GM21367 (cell line): Measurements from ENCODE around the gene EGFLAM.

Experiments
- ATAC-seq: cut with Tn5 transposase; IDR thresholded peaks from one replicate; pipeline ENCODE4 v1.9.1; 2021; ENCODE audit not compliant: unreplicated experiment

Gene EGFLAM

DNA sequence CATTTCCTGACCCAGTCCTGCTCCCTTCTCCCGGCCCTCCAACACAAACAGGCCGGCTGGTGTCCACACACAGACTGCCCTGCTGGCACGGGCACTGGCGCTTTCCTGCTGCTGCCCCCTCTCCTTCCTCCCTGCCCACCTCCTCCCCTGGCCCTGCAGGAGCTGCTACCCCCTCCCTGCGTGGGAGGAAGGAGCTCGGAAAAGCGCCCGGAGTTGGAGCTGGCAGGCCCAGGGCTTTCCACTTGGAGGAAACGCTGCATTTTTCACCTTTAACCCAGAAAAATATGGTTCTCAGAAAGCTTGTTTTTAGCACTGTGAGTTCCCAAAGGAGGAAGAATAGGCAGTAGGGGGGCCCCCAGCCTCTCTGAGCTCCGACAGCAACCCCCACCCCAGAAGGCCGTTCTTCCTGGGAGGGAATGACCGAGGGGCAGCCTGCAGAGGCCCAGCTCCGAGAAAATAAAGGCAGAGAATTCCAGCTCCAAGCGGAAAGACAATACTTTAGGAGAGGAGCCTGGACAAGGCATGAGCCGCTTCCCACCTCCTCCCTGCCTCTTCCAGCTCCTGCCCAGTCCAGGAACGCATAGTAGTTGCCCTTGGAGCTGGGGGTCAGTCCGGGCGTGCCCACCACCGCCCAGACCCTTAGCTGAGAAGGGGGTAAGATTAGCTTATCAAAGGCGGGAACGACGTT is 209.1 kb downstream of the EGFLAM start:
- no peak for ATAC-seq

DNA sequence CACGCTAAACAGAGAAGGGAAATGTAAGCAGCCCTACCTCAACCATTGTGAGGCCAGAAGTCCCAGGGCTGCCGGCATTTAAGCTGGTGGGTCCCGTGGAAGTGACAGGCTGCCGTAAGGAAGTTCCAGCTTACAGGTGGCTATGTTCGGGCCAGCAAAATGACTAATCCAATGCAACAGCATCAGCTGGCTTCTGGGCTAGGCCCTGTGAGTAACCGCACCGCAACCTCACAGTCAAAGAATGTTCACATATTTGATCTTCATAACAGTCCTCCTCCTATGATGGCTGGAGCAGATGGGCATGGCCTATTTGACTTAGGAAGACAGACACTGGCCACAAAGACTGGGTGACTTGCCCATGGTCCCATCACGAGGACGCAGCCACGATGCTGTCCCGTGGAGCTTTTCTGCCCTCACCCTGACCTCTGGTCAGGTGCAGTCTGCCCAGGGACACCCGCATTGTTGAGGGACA is 209.9 kb downstream of the EGFLAM start:
- no peak for ATAC-seq

DNA sequence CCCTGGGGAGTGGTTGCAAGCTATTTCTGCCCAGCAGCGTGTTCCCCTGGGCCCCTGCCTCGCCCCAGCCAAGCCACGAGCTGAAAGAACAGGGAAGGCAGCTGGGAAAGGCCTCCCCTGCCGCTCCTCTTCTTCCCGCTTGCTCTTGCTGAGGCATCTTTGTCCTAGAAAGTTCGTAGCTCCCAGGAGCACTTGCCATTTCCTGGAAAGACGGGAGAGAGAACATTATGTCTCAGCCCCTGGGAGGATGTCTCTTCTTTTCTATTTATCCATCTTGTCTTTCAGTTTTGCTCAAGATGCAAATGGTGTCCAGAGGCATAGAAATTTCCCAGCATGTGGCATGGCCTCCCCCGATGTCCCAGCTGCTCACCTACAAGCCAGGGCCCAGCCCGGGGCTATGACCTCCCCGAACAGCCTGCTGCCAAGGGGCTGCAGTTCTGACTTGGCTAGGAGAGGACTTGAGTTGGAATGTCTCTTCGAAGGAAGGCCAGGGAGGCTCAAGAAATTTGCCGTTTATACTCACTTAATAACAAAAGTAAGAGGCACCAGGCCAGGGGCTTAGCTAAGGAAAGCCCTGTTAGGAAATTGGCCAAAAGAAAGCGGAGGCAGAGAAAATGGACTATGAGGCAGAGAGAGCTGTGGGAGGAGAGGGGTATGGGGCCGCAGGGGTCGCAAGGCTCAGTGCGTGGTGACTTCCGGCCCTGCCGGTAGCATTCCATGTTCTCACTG is 210.8 kb downstream of the EGFLAM start:
- no peak for ATAC-seq

DNA sequence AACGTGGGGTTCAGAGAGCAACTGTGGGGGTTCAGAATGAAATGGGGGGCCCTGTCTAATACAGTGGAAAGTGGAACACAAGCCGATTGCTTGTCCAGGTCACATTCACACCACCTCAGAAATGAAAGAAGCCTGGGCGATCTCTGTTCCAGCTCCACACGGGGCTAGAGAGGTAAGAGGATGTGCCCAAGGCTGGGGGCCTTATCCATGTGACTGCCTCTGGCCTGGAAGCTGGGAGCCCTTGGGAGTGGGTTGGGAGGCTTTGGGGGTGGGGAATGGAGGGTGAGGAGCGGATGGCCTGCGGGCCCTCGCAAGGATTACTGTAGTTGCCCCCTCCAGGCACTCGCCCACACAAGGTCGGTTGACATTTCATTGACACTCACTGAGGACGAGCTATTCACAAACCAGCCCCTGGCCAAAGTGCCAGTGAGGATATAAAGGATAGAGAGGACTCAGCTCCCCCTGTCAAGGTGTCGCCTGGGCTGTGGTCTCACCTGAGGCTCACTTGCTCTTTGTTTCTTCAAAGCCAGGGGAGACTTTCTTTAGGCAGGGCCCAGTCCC is 211.4 kb downstream of the EGFLAM start:
- ATAC-seq: no peak

DNA sequence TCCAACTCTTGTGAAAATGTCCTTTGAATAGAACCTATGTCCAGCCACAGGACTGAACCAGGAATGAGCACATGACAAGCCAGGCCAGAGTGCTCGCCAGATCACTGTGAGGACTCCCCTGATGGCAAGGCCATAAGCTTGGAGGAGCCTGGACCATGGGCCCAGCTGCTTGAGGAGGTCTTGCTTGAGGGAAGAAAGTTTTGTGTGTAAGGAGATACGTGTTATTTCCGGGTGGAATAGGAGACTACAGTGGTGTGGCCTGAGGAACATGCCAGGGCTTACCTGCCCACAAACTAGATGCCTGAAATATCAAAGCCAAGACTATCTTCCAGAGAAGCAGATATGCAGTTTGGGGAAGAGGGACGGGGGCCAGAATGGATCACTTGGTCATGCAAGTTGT is 213.3 kb downstream of the EGFLAM start:
- ATAC-seq: no peak

DNA sequence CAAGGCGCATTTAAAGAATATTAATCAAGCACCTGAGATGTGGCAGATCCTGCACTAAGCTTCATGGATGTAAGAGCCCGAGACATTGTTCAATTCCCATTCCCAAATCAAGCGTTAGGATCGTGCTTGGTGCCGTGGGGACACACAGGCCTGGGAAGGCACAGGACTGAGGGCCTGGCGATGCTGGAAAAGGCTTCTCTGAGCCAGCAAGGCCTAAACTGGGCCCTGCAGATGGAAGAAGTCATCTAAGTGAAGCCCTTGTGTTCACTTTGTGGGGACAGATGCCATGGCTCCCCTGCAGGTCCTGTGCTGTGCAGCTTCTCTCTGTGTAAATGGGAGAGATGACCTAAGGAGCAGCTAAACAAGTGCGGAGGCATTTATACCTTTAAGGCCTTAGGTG is 214.2 kb downstream of the EGFLAM start:
- no peak for ATAC-seq

DNA sequence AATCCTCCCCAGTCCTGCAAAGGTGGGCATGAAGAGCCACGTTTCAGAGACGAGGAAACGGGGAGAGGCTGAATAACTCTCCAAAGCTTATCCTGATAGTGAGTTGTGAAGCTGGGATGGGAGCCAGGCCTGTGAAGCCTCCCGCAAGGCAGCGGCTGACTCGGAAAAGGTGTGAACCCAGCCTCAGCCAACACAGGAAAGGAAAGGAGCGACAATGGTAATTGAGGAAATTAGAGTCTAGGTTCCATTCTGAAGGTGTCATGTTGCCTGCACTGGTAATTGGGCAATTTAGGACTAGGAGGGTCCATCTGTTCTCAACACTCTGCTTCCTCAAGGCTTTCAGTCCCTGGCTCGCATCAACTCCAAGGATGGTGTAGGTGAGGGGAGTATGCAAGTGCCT is 214.6 kb downstream of the EGFLAM start:
- ATAC-seq: no peak

DNA sequence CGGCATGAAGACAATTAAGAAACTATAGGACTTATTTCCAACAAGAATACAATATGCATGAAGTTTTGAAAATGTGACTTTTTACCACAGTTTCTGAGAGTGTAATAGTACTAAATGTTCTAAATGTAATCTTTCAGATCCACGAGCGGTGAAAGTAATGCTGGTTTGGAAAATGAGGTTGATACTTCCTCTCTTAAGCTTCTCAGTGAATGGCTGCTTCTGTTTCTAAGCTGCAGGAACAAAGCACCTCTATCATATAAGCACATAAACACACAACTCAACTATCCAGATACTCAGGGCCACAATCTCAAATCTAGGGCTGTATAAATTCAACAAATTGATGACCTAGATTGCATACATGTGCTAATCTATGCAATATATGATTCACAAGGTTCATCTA is 219.8 kb downstream of the EGFLAM start:
- ATAC-seq: no peak

DNA sequence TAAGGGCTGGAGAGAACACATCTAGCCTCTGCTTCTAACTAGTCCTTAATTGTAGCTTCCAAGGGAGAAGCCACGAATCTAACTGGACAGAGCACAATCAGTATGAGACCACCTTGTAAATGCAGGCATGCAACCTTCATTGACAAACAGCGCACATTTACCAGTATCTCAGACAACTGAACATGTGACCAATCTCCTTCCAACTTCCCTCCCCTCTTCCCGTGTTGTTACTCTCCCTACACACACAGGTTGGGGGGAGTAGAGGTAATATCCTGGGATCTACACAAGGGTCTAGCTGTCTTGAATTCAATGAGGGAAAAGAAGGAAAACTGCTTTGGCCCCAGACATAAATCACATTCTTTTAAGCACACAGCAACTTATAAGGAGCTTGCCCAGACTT is 220.5 kb downstream of the EGFLAM start:
- ATAC-seq: no peak

DNA sequence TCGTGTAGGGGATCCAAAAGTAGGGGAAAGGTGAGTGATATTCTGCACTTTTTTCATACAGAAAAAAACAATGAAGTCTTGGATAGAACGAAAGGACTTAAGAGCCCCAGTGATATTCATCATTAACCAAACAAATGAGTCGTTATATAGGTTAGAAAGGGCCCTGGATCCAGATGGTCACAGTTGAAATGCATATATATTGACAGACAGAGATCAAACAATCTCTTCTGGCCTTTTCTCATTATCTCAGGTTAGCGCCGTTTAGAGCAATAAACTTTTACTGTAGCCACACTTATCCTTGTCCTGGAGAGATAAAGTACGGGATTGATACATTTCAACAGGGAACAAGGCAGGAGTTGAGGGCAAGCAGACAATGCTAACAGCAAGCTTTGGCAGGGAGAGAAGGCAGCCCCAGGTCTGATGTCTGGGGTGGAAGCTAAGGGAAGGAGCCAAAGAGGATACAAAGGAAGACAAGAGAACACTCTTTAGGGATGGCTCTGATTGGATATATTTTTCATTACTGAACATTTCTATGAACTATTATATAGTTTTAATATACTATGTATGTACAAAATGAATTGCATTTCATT is 221.1 kb downstream of the EGFLAM start:
- ATAC-seq: no peak

DNA sequence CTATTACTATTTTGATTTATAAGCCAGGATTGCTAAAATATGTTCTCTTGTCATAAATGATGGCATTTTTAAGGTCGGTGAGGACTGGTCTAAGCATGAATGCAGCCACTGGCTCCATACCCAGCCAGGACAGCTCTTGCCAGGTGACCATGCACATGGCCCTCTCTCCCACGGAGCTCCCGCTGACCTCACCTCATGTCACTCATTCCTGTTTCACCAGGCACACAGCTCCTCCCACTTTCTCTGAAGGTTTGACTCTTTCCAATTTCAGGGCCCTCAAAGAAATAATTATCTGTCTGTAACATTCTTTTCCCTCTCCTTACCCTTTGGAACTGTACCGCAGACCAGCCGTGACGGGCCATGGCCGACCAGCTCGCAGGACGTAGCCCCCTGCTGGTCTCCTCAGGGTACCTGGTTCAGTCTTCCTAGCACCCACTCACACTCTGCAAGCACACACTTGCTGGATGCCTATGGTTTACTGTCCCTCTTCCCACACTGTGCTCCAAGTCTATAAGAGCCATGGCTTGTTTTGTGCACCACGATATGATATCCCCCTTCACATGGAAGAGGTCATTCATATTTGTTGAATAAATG is 225.5 kb downstream of the EGFLAM start:
- no peak for ATAC-seq

DNA sequence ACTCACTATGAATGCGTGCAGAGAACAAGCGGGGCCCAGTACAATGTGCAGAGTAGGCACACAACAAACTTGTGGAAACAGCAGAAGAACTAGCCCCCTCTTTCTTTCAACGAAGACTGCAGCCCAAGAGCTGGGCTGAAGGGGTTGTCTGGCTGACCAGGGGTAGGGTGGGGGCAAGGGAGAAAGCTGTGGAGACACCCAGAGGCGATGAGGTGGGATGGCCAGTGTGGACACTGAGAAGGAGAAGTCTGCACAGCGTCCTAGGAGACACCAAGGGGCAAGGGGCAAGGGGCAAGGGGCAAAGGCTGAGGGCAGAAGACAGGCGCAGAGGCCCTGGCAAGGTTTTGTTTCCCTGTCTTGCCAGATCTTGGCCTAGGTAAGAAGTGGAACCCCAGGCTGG is 235.8 kb downstream of the EGFLAM start:
- ATAC-seq: no peak

DNA sequence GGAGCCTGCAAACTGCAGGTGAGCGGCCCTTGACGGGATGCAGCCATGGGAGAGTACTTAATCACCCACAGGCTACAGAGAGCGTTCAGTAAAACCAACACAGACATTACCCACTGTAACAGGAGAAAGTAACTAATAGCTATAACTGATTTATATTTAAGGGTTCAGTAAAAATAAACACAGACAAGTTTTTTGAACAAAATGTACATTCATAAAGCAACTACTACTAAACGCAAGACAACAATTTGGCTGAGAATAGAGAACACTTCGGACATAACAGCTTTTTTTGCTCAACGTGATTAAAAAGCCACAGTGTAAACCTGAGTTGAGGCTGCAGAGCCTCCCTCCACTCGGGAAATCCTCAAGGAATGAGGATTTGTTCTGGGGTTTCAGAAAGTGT is 236.4 kb downstream of the EGFLAM start:
- ATAC-seq: no peak

DNA sequence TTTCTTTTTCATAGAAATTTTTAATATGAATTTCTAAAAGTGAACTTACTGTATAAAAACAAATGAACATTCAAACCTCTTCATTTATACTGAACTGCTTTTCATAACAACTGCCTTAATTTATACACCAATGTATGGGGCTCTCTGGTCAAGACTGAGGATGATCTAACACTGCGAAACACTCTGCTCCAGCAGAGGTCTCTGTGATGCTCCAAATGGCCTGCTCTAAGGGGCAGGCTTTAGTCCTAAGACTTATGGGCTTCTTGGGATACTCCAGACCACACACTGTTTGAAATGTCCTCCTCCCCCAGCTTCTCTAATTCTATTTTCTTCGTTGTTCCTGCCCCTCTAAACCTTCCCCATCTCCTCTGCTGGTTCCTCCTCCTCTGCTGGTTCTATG is 239.6 kb downstream of the EGFLAM start:
- ATAC-seq: no peak

DNA sequence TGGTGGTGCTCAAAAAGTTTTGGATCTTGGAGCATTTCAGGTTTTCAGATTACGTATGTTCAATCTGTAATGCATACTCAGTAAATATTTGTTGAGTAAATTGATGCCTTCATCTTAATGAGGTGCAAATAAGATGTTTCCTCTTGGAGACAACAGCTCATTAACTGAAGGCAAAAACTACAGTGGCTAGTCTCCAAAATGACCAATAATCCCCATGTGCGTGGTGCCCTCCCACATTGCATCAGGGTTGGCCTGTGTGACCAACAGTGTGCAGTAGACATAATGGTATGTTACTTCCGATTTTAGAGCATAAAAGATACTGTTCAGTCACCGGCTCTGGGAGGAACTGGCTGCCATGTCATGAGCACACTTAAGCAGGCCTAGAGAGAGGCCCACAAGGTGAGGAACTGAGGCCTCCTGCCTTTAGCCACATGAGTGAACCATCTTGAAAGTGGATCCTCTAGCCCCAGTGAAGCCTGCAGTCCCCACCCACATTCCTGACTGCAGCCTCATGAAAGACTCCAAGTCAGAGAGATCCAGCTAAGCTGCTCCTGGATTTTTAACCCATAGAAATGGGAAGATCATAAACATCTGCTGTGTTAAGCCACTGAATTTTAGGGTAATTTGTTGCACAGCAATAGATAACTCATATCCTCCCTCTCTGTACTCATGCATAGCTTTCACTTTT is 242.4 kb downstream of the EGFLAM start:
- no peak for ATAC-seq

DNA sequence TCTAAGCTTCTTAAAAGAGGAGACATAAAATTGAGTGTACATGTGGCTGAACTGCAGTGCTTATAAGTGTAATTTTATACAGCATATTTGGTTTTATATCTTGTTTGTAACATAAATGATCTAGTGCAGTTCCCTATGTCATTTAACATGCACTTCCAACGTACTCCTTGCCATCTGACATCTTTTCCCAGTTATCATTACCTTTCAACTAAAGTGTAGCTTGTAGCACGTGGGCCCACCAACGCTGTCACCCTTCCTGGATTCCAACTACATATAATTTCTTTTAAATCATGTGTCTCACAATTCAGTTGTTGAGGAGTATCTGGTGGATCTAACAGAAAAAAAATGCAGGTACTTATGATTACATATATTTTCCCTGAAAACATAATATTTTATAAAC is 247.9 kb downstream of the EGFLAM start:
- no peak for ATAC-seq

DNA sequence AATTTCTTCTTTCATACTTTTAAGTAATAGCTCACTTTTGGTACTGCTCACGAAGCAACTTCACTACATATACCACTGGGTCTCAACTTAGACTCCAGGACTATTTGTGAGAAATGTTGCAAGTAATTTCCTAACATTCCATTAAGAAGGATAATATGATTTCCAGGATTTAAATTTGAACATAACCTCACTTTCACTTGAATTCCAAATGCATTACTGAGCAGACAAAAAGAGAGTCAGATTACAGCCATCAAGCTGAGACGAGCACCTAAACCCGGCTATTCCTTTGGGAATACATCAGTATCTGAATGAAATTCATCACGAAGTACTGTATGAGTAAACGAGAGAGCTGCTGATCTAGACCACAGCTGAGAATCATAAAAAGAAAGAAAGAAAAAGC is 250.8 kb downstream of the EGFLAM start:
- ATAC-seq: no peak
